Measurements from ENCODE around the gene KIF1B. TPM values are rescaled to one million over a fixed set of nuclear protein-coding genes. Genes with fewer than 3 reads are reported as not detected.

KIF1B gene
- total and polyA plus RNA-seq, 10 of the 15 experiments (the other 5 are each of a cell fraction or from before 2014, with no cell fraction given), result 2.1 to 16.5 (median 8.7) TPM

GRCh38 chr1:10170239-10170574 lies 40.2 kb upstream of the KIF1B start (continued):
- TF ChIP-seq PKNOX1 (IDR thresholded peaks at IDR 0.05) (no peak), IRF4 (IDR thresholded peaks at IDR 0.05; ENCODE audit: low read depth, low read length) (no peak), ATF2 (IDR thresholded peaks at IDR 0.05; ENCODE audit: low read length) (0 out of 2 replicates have a peak, but pooled peaks have one; percentile 19), RBBP5 (conservative IDR thresholded peaks at IDR 0.05) (no peak), KDM1A (IDR thresholded peaks at IDR 0.05; ENCODE audit: borderline replicate concordance) (no peak), USF2 (IDR thresholded peaks at IDR 0.05; ENCODE audit: borderline replicate concordance, low read depth, low read length) (no peak), PAX8 (IDR thresholded peaks at IDR 0.05) (no peak), ZBED1 (IDR thresholded peaks at IDR 0.05; ENCODE audit: borderline replicate concordance) (0 out of 2 replicates have a peak, but pooled peaks have one; percentile 39), ASH2L (IDR thresholded peaks at IDR 0.05; ENCODE audit: borderline replicate concordance, low read depth) (no peak), MEF2A (IDR thresholded peaks at IDR 0.05; ENCODE audit: insufficient read depth, low read depth, low read length) (no peak), RUNX3 (IDR thresholded peaks at IDR 0.05; ENCODE audit: low read length) (peak; percentile 90), RCOR1 (conservative IDR thresholded peaks at IDR 0.05; ENCODE audit: low read depth, low read length) (no peak), E4F1 (IDR thresholded peaks at IDR 0.05; ENCODE audit: borderline replicate concordance, partially characterized antibody) (no peak), JUND (IDR thresholded peaks at IDR 0.05; ENCODE audit: low read depth, low read length) (no peak), STAT3 (IDR thresholded peaks at IDR 0.05; ENCODE audit: low read depth, low read length) (no peak)
